HCT116 (cell line): ENCODE measurements around the gene LSM12. TPM values are rescaled to one million over a fixed set of nuclear protein-coding genes. Genes with fewer than 3 reads are reported as not detected.
A peak's percentile ranks its signal among the peaks of the same experiment; 100 is the strongest.

ENCODE experiments used
- ATAC-seq: fragments of 200-7000 bp; cut with Tn5 transposase; 2 replicates; pipeline ENCODE4 v1.9.1; 2020; ENCODE audit warnings: mild to moderate bottlenecking, moderate library complexity
- BruUV-seq: library from RNA; stranded (reverse); fragments of 400-500 nt; replicated peaks from 2 replicates; lab custom pipeline; 2021; lab: Mats Ljungman, UMichigan
- CTCF ChIA-PET: fragments of 300-600 bp; sonication (Branson Sonifier 250); formaldehyde crosslinking; loops from one replicate; lab custom pipeline; 2021; ENCODE audit warnings: antibody characterized with exemption; lab: Charles Lee
- POLR2A ChIA-PET: fragments of 300-600, 350-600 bp; sonication (Branson Sonifier 250); formaldehyde crosslinking; loops from one replicate; lab custom pipeline; 2021; ENCODE audit warnings: antibody characterized with exemption; lab: Charles Lee
- RAD21 ChIA-PET, 2 experiments: fragments of 300-600 bp; sonication (Branson Sonifier 250); formaldehyde crosslinking; loops; one replicate each; lab custom pipeline; 2023; ENCODE audit warnings: low total read pairs in 2 of 2; ENCODE audit not compliant: uncharacterized antibody in 2 of 2, unreplicated experiment in 2 of 2, low non-redundant PET in 1 of 2; lab: Charles Lee
- DNase-seq: peaks from one replicate; pipeline ENCODE4 v3.0.0-alpha.2; 2010; ENCODE audit warnings: low read depth, low spot score
- H2AFZ ChIP-seq: fragments of 200-600 bp; shearing (Covaris generic), sonication (generic); 2 replicates; pipeline ENCODE4 v1.6.1; 2017; ENCODE audit warnings: low read depth, mixed run types, mixed read lengths, antibody characterized with exemption, low read length; ENCODE audit not compliant: poor library complexity, severe bottlenecking
- H3K27ac ChIP-seq: 2 replicates; pipeline ENCODE4 v1.5.1; 2012; ENCODE audit warnings: low read depth, low read length
- H3K27me3 ChIP-seq: fragments of 200-600 bp; sonication (generic); 2 replicates; pipeline ENCODE4 v1.6.1; 2016; ENCODE audit warnings: mixed run types, low read length, mixed read lengths; ENCODE audit not compliant: insufficient read depth
- H3K36me3 ChIP-seq, 2 experiments: fragments of 200-500 bp in 1 of 2; fragments of 200-600 bp in 1 of 2; sonication (Bioruptor generic) in 1 of 2; sonication (generic) in 1 of 2; 2 replicates each; pipeline versions ENCODE4 v1.5.1 to v1.6.1; 2014 to 2016; ENCODE audit warnings: low read length in 2 of 2, inconsistent platforms in 1 of 2, mixed read lengths in 1 of 2, mixed run types in 1 of 2; ENCODE audit not compliant: insufficient read depth in 2 of 2, control insufficient read depth in 1 of 2
- H3K4me1 ChIP-seq, 2 experiments: fragments of 200-600 bp in 1 of 2; sonication (generic) in 1 of 2; 2 replicates each; pipeline versions ENCODE4 v1.5.1 to v1.6.1; 2012 to 2017; ENCODE audit warnings: low read length in 2 of 2, inconsistent platforms in 1 of 2, mild to moderate bottlenecking in 1 of 2, mixed read lengths in 1 of 2, mixed run types in 1 of 2, moderate library complexity in 1 of 2; ENCODE audit not compliant: insufficient read depth in 2 of 2, control insufficient read depth in 1 of 2
- H3K4me2 ChIP-seq: fragments of 200-600 bp; sonication (generic); 2 replicates; pipeline ENCODE4 v1.6.1; 2017; ENCODE audit warnings: mixed run types, low read length, mixed read lengths
- H3K4me3 ChIP-seq, 2 experiments: fragments of 200-600 bp in 1 of 2; sonication (generic) in 1 of 2; replicated peaks in 1 of 2; 2 replicates each; pipeline ENCODE4 v1.5.1; 2011 to 2016; ENCODE audit warnings: low read length in 2 of 2, control low read depth in 1 of 2, low read depth in 1 of 2, mild to moderate bottlenecking in 1 of 2, mixed read lengths in 1 of 2, mixed run types in 1 of 2
- H3K79me2 ChIP-seq: fragments of 200-600 bp; sonication (generic); 2 replicates; pipeline ENCODE4 v1.6.1; 2017; ENCODE audit warnings: mild to moderate bottlenecking, mixed run types, low read length, moderate library complexity, mixed read lengths; ENCODE audit not compliant: insufficient read depth
- H3K9ac ChIP-seq: fragments of 200-600 bp; sonication (generic); 2 replicates; pipeline ENCODE4 v1.6.1; 2016; ENCODE audit warnings: low read length, mixed read lengths
- H3K9me2 ChIP-seq: fragments of 200-600 bp; sonication (generic), shearing (Covaris generic); 2 replicates; pipeline ENCODE4 v1.6.1; 2017; ENCODE audit warnings: mixed run types, mild to moderate bottlenecking, moderate library complexity; ENCODE audit not compliant: insufficient read depth
- H3K9me3 ChIP-seq, 2 experiments: fragments of 200-500 bp in 1 of 2; fragments of 200-600 bp in 1 of 2; sonication (Bioruptor generic) in 1 of 2; sonication (generic) in 1 of 2; 2 replicates each; pipeline ENCODE4 v1.6.1; 2014 to 2017; ENCODE audit warnings: low read length in 2 of 2, mixed read lengths in 2 of 2, inconsistent platforms in 1 of 2, low read depth in 1 of 2, mild to moderate bottlenecking in 1 of 2, mixed run types in 1 of 2, moderate library complexity in 1 of 2; ENCODE audit not compliant: control insufficient read depth in 1 of 2, insufficient read depth in 1 of 2
- H4K20me1 ChIP-seq: fragments of 200-600 bp; sonication (generic), shearing (Covaris generic); 2 replicates; pipeline ENCODE4 v1.6.1; 2017; ENCODE audit warnings: mixed run types, mild to moderate bottlenecking, moderate library complexity; ENCODE audit not compliant: insufficient read depth
- CBX3 ChIP-seq: IDR thresholded peaks from 2 replicates; pipeline ENCODE4 v1.6.1; 2012; ENCODE audit warnings: low read depth
- EGR1 ChIP-seq: IDR thresholded peaks from 2 replicates; pipeline ENCODE4 v1.6.1; 2012; ENCODE audit warnings: low read depth
- ELF1 ChIP-seq: IDR thresholded peaks from 2 replicates; pipeline ENCODE4 v1.6.1; 2012; ENCODE audit warnings: low read depth, borderline replicate concordance
- EZH2phosphoT487 ChIP-seq: fragments of 200-600 bp; IDR thresholded peaks from 2 replicates; pipeline ENCODE4 v1.6.1; 2018; ENCODE audit warnings: antibody characterized with exemption, borderline replicate concordance
- JUND ChIP-seq: IDR thresholded peaks from 2 replicates; pipeline ENCODE4 v1.6.1; 2012
- POLR2A ChIP-seq: IDR thresholded peaks from 2 replicates; pipeline ENCODE4 v1.7.0; 2011; ENCODE audit warnings: borderline replicate concordance; ENCODE audit not compliant: insufficient read depth, insufficient read length; ENCODE audit errors: extremely low read depth
- POLR2AphosphoS5 ChIP-seq: IDR thresholded peaks from 2 replicates; pipeline ENCODE4 v1.6.1; 2011; ENCODE audit warnings: mild to moderate bottlenecking, low read depth, low read length, moderate library complexity
- REST ChIP-seq: IDR thresholded peaks from 2 replicates; pipeline ENCODE4 v1.6.1; 2012; ENCODE audit warnings: low read depth
- SIN3A ChIP-seq: IDR thresholded peaks from 2 replicates; pipeline ENCODE4 v1.6.1; 2012; ENCODE audit warnings: low read depth
- SRF ChIP-seq: IDR thresholded peaks from 2 replicates; pipeline ENCODE4 v1.6.1; 2012; ENCODE audit warnings: low read depth
- ZFX ChIP-seq: fragments of 450-650 bp; IDR thresholded peaks from 2 replicates; pipeline ENCODE4 v1.6.1; 2017
- ZNF274 ChIP-seq: fragments of 200-500 bp; sonication (Bioruptor generic); IDR thresholded peaks from 2 replicates; pipeline ENCODE4 v1.6.1; 2014; ENCODE audit warnings: mild to moderate bottlenecking, low read depth, low read length, inconsistent platforms
- intact Hi-C: fragments of 100-400 bp; cut with micrococcal nuclease; formaldehyde crosslinking; loops from 2 replicates; pipeline ENCODE4 v1.10.0; 2022
- total RNA-seq: library from RNA; stranded (reverse); gene quantifications from one replicate; pipeline ENCODE4 v1.2.1, GENCODE V29; 2021; ENCODE audit not compliant: unreplicated experiment
- TF ChIP-seq, protein P1 (sequence below): IDR thresholded peaks from 2 replicates; pipeline ENCODE4 v1.6.1; 2011; ENCODE audit warnings: mild to moderate bottlenecking, low read length, moderate library complexity; ENCODE audit not compliant: insufficient replicate concordance; ENCODE audit errors: extremely low read depth
- TF ChIP-seq, protein P2 (sequence below): IDR thresholded peaks from 2 replicates; pipeline ENCODE4 v1.6.1; 2012

The LSM12 gene
- total RNA-seq, 1 experiment from 2014 or later = 99.6 TPM

DNA sequence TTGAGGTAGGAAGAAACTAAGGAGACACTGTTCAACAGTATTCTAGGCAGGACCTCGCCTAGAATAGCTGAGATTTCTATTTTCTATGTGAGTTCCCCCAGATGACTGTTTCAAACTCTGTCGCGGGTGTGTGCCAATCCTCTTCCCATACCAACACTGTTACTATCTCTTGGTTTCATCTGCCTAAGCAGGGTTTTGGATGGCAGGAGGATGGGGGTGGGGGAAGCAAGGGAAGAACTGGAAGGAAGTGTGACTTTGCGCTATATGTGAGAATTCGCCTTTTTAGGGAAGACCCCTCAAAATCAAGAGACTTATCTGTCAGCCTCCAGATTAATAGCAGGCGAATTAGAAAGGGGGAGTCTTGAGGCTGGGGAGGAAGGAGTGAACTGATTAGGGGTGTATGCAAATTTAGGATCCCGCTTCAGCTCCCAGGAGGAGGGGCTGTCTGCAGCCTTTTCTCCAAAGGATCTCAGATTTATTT is 3.5 kb upstream of the LSM12 start:
- Histone ChIP-seq H3K36me3 (peaks cover 0 to 3% of the 10 kb centered on the region in 2 experiments; a peak in 2 of 4 replicates), H3K27ac (peak overlapping the region; percentile 88), H3K9ac (peak overlapping the region; percentile 82), H3K4me2 (peak overlapping the region; percentile 96), H3K4me3 (peak overlapping the region; percentile 76 to 81), H4K20me1 (no peaks in the 10 kb centered on the region), H3K9me2 (no peaks in the 10 kb centered on the region), H3K4me1 (peaks cover 18 to 45% of the 10 kb centered on the region in 2 experiments), H2AFZ (no peak overlapping the region), H3K79me2 (peaks cover 39% of the 10 kb centered on the region), H3K9me3 (no peaks in the 10 kb centered on the region), H3K27me3 (no peaks in the 10 kb centered on the region)
- intact Hi-C loops = no loop called here
- POLR2A ChIA-PET = interaction anchor here (0.7 to 1.3 kb wide), 4 partner anchors 26 to 1700 kb away, joined by 3 to 4 read pairs (median 3); no protein-coding TSS in a partner anchor
- RAD21 ChIA-PET = no interaction called here
- BruUV-seq = TSS peak; percentile 40
- TF ChIP-seq REST (no peak), JUND (no peak), SRF (no peak), SIN3A (no peak; the same call in 1 of the 2 replicates), POLR2AphosphoS5 (peak; percentile 65), POLR2A (peak; percentile 59), CBX3 (no peak), EGR1 (no peak), ELF1 (no peak), ZFX (no peak), EZH2phosphoT487 (no peak), ZNF274 (no peak)
- TF ChIP-seq, protein P1, sequence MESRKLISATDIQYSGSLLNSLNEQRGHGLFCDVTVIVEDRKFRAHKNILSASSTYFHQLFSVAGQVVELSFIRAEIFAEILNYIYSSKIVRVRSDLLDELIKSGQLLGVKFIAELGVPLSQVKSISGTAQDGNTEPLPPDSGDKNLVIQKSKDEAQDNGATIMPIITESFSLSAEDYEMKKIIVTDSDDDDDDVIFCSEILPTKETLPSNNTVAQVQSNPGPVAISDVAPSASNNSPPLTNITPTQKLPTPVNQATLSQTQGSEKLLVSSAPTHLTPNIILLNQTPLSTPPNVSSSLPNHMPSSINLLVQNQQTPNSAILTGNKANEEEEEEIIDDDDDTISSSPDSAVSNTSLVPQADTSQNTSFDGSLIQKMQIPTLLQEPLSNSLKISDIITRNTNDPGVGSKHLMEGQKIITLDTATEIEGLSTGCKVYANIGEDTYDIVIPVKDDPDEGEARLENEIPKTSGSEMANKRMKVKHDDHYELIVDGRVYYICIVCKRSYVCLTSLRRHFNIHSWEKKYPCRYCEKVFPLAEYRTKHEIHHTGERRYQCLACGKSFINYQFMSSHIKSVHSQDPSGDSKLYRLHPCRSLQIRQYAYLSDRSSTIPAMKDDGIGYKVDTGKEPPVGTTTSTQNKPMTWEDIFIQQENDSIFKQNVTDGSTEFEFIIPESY = no peak
- TF ChIP-seq, protein P2, sequence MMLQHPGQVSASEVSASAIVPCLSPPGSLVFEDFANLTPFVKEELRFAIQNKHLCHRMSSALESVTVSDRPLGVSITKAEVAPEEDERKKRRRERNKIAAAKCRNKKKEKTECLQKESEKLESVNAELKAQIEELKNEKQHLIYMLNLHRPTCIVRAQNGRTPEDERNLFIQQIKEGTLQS = no peak
- DNase-seq = peak; percentile 36
- CTCF ChIA-PET = interaction anchor here (1.4 kb wide), 1 partner anchor 14 kb away, joined by 3 read pairs; no protein-coding TSS in a partner anchor
- peak; percentile 3 for ATAC-seq
